GM19035 (cell line): Measurements from ENCODE around the gene OSM.
A peak's percentile ranks its signal among the peaks of the same experiment; 100 is the strongest.

Experiments used
- ATAC-seq: cut with Tn5 transposase; IDR thresholded peaks from one replicate; pipeline ENCODE4 v1.9.1; 2021; ENCODE audit not compliant: unreplicated experiment

OSM gene

DNA sequence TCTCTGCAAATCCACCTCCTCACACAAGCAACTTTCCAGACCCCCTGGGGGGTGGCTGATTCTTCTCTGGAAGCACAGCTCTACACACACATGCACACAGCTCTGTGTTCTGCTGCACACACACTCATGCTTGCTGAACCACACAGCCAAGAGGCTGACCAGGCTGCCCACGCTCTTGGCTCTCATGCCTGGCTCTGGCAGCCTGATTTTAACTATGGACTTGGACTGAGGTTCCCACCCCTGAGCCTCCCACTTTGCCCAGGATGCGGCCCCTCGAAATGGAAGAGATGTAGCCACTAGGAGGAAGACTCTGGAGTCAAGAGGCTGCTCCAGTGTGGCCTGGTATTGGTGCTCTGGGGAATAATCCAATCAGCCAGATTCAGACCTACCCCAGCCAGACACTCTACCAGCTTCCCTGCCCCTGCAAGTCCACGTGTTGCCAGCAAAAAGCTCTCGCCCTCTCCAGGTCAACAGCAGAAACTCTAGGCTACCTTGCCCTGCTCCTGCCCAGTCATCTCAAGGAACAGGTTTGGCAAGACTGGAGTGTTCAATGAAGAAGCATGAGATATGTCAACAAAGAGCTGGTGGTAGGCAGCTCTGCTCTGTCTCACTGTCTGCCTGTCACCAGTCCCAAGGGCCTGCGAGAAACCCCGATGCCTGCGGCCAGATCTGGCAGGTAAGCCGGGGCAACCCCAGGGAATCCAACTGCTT is 31.5 kb upstream of the OSM start:
- no peak for ATAC-seq

DNA sequence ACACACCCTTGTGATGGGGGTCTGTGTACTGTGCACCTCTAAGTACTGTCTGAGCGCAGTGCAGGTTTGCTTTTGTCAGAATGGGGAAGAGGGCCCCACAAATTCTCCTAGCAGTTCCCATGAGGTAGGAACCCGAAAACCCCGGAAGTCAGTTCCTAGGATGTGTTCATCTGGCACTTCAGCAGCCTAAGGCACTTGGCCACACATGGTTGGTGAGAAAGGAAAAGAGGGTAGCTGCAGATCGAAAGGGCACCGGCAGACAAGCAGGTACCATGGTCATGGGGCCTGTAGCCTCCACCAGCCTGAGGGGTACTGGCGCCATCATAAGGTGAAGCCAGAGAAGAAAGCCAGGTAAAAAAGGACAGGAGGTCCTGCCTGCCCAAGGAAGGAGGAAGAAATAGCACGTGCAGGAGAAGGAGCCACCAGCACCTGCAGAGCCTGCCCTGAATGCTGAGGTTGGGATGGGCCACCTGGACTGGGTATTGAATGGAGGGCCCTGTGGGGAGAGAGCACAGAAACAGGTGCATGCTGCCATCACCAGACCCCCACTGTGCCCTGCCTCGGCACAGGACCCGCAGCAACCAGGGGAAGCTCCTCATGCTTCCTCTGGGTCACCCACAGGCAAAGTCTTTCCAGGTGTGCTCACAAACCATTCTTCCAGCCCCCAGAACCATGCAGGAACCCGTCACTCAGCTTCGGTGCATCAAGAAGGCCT is 30.8 kb upstream of the OSM start:
- ATAC-seq, result no peak

DNA sequence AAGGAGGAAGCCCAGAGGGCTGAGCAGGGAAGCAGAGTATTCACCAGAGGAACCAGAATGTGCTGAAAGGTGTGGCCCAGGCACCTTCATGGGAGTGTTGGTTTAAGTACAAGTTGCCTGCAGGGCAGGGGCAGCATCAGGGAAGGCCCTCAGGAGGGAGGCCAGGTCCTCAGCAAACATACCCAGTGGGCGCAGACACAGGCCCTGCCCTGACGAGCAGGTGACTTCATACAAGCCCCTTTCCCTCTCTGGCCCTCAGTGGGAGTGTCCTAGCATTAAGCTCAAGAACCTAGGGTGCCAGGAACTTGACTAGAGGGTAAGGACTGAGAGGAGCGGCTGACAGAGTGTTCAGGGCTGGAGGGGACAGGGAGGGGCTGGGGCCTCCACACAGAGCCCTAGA is 30.2 kb upstream of the OSM start:
- no peak for ATAC-seq

DNA sequence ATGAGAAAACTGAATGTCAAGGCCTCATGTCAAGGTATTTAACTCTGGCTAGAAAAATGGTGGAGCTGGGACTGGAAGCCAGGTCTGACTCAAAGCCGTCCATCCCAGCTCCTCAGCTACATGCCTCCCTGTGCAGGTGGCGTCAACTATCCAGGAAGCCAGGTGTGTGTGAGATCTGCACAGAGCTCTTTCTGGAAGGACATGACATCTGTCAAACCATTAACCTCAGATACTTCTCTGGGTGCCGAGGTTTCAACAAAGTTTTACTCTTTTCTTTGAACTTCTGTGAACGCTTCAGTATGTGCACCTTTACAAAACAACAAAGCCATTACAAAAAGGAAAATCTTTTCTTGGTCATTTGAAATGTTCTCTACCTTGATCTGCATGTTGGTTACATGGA is 29.7 kb upstream of the OSM start:
- no peak for ATAC-seq

DNA sequence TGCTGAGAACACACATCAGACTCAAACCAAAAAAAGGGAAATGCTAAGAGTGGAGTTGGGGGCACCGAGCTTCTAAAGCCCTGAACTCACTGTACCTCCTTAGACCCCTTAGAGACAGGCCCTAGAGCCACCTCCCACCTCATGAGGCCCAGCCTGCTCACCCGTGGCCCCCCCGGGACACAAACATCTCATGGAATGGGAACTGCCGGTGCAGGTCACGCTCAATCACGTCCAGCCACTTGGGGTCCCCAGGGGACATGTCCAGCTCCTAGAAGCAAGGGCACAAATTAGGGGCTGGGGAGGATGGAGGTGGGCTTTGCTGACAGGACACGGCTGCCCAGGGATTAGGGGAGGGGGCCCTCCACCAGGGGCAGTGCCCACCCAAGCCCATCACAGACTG is 28.9 kb upstream of the OSM start:
- ATAC-seq, result no peak

DNA sequence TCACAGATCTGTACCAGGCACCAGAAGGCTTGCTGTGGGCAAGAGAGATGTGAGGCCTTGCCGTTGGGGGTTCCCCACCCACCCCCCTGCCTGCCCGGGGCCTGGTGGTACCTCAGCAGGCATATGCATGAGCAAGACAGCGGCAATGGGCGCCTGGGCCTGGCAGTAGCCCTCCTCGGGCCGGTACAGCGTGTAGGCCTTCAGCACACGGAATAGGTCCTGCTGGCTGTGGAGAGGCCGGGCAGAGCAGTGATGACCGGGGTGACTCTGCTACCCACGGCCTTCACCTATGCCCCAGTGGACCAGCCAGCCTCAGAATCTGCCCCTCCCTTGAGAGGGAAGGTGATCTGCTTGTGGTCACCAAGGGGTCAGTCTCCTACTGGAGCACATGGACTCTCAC is 28.2 kb upstream of the OSM start:
- ATAC-seq, result no peak

DNA sequence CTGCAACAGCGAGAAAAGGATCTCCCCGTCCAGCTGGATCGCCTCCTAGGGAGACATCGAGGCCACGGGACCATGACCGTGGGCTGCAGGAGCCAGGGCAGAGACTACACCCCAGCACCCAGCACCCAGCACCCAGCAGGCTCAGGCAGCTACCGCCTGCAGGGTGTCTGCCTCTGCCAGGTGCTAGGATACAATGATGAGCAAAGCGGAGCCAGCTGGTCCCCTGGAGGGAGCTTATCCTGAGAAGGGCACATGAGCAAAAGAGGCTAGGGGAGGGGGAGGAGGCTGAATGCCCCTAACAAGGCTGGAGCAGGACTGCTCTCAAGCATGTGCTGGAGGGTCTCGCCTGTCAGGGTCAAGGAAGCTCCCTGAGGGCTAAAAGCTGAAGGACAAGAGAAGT is 27.4 kb upstream of the OSM start:
- no peak for ATAC-seq

DNA sequence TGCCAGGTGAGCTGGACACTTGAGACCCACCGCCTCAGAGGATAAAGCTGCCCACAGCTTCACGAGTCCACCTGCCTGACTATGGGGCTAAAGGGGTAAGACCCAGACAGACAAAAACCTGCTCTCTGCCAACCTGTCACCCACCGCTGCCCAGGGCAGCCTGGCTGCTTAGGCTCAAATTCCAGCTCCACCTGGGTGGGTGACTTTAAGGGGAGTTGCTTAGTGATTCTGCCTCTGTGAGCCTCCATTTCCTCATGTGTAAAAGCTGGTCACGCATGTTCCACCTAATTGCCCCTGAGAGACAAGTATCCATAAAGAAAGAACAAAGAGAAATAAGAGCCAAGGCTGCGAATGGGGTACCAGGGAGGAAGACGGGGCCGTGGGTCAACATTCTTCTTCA is 26.4 kb upstream of the OSM start:
- ATAC-seq, result no peak

DNA sequence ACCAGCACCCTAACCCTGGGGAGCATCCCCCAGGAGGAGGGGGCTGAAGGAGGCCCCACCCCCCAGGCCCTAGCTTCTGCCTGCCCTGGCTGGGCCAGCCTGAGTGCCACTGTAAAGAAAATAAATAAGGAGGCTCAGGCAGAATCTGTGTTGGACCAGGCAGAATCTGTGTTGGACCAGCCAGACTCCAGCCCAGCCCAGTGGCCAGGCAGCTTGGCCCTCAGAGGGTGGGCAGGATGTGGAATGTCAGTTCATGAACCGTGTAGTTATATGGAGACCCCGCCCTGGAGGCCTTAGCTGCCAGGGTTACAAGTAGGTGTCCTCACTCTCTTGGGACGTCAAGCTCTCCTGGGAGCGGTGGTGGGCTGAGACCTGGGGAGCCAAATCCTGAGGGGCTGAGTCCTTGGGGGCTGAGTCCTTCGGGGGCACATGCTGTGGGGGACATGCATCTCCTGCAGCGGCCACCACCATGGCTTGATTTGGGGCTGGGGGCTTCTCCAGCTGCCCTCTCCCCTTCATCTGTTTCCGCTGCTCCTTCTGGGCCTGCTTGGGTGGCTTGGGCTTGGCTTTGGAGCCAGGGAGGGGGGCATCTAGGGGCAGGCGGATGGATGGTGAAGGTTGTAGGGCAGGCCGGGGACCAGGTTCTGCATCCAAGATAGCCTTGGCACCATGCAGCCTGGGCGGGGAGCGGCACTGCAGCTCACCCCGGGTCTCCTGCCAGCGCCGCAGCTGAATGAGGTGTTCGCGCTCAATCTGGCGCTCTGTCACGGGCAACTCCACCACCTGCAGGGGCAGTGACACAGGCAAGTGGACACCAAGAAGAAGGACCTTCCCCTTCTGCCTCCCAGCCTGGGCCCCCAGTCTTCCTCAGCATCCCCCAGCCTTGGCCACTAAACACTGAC is 25.7 kb upstream of the OSM start:
- no peak for ATAC-seq

DNA sequence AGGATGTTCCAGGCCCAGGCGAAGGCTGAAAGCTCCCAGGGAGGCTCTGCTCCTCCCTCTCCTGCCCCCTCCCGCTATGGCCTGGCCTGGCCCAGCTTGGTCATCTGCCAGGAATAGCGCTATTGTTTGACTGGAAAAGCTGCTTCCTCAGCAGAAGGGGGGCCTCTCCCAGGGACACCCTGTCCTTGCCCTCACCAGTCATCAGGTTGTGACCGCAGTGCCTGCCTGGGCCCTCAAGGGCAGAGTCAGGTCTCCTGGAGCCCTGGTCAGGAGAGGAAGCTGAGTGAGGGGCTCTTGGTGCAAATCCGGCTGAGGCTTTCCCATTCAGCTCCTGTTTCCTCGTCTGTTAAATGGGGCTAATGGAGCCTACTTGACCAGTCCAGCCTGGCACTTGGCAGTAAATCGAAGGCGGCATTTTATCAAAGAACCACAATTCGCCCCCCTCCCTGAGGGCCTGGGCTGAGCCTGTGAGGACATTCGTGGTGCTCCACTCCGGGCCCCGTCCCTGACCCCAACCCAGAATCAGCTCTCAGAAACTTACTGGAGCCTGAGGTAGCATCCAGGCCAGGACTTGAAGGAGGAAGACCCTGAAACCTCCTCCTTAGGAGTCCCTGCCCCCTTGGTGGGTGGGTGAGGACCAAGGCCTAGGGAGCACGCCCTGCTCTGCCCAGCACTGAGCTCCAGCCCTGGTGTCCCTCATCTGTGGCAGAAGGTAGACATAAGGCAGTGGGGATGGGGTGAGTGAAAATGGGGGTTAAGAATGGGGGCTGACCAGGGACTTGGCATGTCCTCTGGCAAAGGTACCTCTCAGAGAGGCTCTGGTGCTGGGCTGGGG is 24.6 kb upstream of the OSM start:
- no peak for ATAC-seq

DNA sequence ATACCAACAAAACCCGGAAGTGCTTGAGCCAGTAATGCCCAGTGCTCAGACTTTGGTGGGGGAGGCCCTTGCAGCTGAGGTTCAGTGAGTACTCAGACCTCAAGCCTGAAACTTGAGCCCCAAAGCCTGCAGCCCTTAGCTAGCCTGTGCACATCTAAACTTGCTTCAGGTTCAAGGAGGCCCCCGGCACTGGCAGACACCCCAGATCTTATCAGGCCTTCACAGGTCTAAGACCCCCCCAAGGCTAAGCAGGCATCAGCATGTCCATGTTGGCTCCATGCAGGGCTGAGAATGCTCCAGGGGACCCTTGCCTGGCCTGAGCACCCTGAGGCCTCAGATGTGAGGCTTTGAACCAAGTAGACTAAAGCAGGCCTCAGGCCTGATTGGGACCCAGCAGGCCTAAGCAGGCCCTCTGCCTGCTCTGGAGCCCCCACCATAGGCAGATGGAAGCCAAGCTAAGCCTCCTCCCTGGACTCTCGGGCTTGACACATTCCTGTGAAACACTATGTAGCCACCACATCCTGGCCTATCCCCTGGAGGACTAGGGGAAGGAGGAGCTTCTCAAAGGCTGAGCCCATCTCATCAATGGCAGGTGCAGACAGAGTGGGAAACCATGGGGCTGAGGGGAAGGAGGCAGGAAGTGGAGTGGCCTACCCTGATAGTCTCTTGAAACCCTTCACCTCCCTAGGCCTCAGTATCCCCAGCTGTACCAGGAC is 23.8 kb upstream of the OSM start:
- ATAC-seq, result no peak

DNA sequence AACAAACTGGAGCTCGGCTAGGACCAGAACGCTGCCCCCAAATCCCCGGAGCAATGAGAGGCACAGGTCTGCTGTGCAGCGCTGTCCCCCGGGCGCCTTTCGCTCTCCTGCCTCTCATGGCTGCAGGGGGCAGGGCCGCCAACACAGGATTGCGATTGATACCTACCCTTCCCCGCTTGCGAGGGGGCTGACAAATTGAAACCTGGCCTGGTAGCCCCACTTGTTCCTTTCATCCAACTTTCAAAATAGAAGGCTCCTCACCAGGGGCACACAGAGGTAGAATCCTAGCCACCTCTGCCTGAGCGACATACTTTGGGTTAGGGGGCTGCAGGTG is 23.3 kb upstream of the OSM start:
- ATAC-seq, result peak; percentile 10

DNA sequence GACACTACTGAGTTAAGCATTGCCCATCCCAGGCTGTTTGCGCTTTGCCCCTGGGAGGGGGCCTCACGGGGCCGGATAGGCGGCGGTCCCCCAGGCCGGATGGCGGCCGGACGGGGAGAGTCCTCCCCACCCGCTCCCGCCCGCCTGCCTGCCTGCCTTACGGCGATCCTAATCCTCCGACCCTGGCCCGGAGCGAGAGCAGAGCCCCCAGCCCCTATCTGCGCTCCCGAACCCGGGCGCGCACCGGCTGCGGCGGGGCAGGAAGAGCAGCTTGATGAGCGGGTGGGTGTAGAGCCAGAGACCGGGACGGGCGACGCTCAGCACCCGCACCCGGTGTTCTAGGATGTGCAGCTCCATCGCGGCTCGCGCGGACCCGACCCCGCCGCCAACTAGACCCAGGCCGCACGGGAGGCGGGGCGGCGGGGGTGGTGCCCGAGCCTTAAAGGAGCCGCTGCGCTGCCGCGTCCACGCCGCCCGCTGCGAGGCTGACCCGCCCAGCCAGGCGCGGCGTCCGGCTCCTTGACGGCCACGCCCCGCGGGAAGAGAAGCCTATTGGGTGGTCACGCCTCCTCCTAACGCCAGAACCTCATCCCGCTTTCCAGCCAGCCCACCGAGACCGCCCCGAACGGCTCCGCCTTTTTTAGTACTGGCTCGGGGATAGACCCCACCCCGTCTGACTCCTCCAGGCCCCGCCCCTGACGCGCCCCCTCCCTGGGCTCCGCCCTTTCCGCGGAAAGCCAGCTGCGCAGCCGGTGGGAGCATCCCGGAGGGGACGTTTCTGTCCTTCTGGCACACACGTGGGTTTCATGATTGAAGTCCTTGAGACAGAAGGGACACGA is 22.7 kb upstream of the OSM start, which contains the start of gene CASTOR1:
TSS of gene CASTOR1 (minus strand) at position 365 of the 839 bp plus-strand sequence. CDS start at position 357, 8 bp downstream.
- ATAC-seq, result peak; percentile 64

DNA sequence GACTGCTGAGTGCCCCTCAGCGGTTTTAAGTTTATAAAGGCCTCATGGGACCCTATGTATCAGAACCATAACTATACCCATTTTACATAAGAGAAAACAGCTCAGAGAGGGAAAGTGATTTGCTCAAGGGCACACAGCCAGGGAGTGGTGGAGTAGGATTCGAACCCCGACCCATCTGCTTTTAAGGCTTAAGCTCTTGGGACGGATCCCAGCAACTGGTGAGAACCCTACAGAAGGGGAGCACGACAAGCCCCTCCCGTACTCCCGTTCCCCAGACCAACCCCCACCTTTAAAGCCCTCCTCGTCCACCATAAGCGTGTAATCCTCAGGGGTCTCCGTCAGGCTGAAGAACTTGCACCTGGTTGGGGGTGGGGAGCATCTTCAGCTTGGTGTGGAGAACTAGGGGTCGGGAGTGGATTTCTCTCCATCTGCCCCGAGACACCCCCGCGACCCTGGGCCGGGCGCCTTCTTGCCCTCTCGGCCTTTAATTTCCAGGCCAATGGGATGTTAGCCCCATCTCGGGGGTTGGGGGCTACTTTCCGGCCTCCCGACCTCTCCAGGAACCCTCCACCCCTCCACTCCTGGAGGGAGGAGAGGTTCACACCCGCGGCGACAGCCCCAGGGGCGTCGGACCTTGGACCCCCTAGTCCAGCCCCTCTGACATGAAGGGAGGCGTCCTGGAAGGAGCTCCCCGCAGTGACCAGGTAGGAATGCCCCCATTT is 21.9 kb upstream of the OSM start:
- ATAC-seq, result no peak

DNA sequence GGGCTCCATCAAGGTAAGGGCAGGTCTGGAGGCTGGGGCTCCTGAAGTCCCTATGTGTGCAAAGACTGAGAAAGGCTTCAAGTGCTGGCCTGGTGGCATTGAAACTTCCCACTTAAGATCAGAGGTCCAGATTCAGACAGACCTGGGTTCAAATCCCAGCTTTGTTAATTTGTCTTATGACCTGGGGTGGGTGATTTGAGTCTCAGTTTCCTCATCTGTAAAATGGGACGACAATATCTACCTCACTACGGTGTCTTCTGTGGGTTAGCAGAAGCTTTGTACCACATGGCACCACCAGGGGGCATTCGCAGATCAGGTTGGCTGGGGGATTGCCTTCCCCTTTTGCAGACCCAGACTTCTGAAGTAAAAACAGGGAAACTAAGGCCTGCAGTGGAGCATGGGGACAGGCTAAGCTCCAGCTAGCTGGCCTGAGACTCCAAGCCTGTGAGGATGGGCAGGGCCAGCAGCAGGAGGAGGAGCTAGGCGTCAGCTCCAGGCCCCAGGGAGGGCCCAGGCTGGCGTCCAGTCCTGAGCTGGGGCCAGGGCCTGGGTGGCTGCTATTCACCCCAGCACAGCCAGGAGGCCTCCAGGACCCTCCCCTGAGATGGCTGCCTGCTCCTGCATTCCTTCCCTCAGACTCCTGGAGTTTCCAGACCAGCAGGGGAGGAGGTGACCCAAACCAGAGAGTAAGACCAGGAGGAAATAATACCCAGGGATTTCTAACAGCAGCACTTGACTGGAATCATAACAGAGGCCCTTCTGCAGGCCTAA is 21.2 kb upstream of the OSM start:
- no peak for ATAC-seq

DNA sequence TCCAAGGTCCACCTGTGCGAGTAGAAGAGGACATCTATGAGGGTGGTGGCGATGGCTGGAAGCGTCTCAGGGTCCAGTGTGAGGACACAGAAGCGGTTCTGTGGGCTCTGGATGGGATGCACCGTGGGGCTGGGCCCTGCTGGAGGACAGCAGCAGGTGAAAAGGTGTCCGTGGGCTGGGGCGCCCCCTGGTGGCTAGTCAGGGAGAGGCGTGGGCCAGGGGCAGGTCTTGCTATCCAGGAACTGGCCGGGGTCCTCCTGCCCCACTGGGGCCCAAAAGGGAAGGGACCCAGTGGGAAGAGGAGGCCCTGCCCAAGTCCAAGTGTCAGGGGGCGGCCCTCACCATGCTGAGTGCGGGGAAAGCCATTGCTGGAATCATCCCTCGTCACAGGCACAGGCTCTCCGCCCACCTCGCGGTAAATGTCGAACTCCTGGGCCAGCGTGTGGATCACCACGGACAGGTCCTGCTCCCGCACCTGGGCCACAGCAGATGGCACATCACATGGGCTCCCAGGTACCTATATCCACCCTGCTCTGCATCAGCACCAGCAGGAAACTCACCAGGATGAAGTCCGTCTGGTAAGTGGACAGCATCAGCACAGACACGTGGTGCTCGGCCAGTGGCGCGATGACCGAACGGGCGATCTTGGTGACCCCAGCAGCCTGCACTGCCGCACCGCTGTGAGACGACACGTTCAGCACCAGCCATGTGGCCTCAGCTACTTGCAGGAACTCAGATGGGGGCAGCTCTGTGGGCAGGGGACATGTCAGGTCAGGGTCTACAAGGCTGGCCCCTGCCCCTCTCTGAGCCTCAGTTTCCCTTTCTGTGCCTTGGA is 20.4 kb upstream of the OSM start:
- no peak for ATAC-seq

DNA sequence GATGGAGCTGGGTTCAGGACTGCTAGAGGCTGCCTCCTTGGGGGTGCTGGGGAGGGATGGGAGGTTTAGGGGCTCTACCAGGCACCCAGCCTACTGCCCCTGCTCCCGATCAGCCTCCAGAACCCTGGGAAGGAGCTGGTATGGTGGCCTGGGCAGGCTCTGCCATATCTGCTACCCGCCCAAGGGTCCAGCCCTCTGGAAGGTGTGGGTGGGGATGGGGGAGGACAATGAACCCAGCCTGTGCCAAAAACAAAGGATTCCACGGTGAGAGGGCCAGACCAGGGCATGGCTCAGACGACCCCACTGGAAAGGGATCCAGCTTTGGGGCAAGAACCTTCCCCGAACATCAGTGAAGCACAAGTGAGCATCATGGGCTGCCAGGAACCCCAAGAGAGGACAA is 19.7 kb upstream of the OSM start:
- ATAC-seq, result no peak
